ENCODE results near the gene DTNB.

GRCh38 chr2:25597881-25598280 lies 75.5 kb downstream of the DTNB start:
- TF ChIP-seq CTCF (IDR thresholded peaks at IDR 0.05), result no peak
- TF ChIP-seq MEF2A (IDR thresholded peaks at IDR 0.05; ENCODE audit: borderline replicate concordance, low read depth), result no peak
- TF ChIP-seq CHD2 (IDR thresholded peaks at IDR 0.05; ENCODE audit: low read length, partially characterized antibody), result no peak
- no peak for TF ChIP-seq YY1 (IDR thresholded peaks at IDR 0.05; ENCODE audit: low read depth)
- TF ChIP-seq POLR2AphosphoS5 (IDR thresholded peaks at IDR 0.05; ENCODE audit: low read depth, low read length), result no peak
- no peak for TF ChIP-seq REST (IDR thresholded peaks at IDR 0.05; ENCODE audit: low read depth, low read length)
- no peak for TF ChIP-seq EZH2phosphoT487 (IDR thresholded peaks at IDR 0.05; ENCODE audit: borderline replicate concordance, low read depth)
- no peak for TF ChIP-seq ZBTB33 (IDR thresholded peaks at IDR 0.05; ENCODE audit: borderline replicate concordance, low read depth)
- no peak for TF ChIP-seq RCOR1 (IDR thresholded peaks at IDR 0.05; ENCODE audit: low read length)
- no peak for TF ChIP-seq MXI1 (IDR thresholded peaks at IDR 0.05; ENCODE audit: low read depth, low read length)
- TF ChIP-seq MAX (IDR thresholded peaks at IDR 0.05; ENCODE audit: low read depth), result no peak
- no peak for TF ChIP-seq EP300 (IDR thresholded peaks at IDR 0.05; ENCODE audit: borderline replicate concordance in 1 of 2, low read depth in 1 of 2, low read length in 1 of 2)
- no peak for TF ChIP-seq RAD21 (IDR thresholded peaks at IDR 0.05; ENCODE audit: low read length)
- no peak for TF ChIP-seq FOXM1 (IDR thresholded peaks at IDR 0.05; ENCODE audit: low read depth)

All from SK-N-SH (cell line).